H9 (cell line): ENCODE measurements around the gene SLC7A6. TPM values are rescaled to one million over a fixed set of nuclear protein-coding genes. Genes with fewer than 3 reads are reported as not detected.
A peak's percentile ranks its signal among the peaks of the same experiment; 100 is the strongest.

Experiments used
- DNase-seq: peaks from one replicate; pipeline ENCODE4 v3.0.0-alpha.2; 2017
- H2AFZ ChIP-seq: one replicate; pipeline ENCODE4 v1.6.1; 2013; ENCODE audit warnings: mild to moderate bottlenecking, low read length, control low read depth, moderate library complexity
- H2AK5ac ChIP-seq: 2 replicates; pipeline ENCODE4 v1.6.1; 2013; ENCODE audit warnings: low read length, control low read depth, mixed read lengths; ENCODE audit not compliant: insufficient read length
- H2BK120ac ChIP-seq: one replicate; pipeline ENCODE4 v1.6.1; 2013; ENCODE audit warnings: low read depth, mild to moderate bottlenecking, low read length, control low read depth, inconsistent platforms; ENCODE audit not compliant: poor library complexity, severe bottlenecking
- H2BK12ac ChIP-seq: 2 replicates; pipeline ENCODE4 v1.6.1; 2013; ENCODE audit warnings: low read length, control low read depth, mixed read lengths, low read depth; ENCODE audit not compliant: insufficient read length
- H2BK15ac ChIP-seq: 2 replicates; pipeline ENCODE4 v1.6.1; 2013; ENCODE audit warnings: low read depth, low read length, control low read depth
- H2BK20ac ChIP-seq: one replicate; pipeline ENCODE4 v1.6.1; 2013; ENCODE audit warnings: low read depth, mild to moderate bottlenecking, low read length, control low read depth, inconsistent platforms; ENCODE audit not compliant: poor library complexity, severe bottlenecking
- H2BK5ac ChIP-seq: 2 replicates; pipeline ENCODE4 v1.6.1; 2013; ENCODE audit warnings: low read length, control low read depth, mixed read lengths; ENCODE audit not compliant: insufficient read length
- H3K14ac ChIP-seq: 2 replicates; pipeline ENCODE4 v1.6.1; 2013; ENCODE audit warnings: low read length, control low read depth; ENCODE audit not compliant: insufficient read depth
- H3K18ac ChIP-seq: 2 replicates; pipeline ENCODE4 v1.6.1; 2013; ENCODE audit warnings: low read depth, mild to moderate bottlenecking, mixed read lengths, low read length, control low read depth; ENCODE audit not compliant: insufficient read length
- H3K23ac ChIP-seq: 2 replicates; pipeline ENCODE4 v1.6.1; 2013; ENCODE audit warnings: low read length, control low read depth, mixed read lengths, low read depth; ENCODE audit not compliant: insufficient read length
- H3K23me2 ChIP-seq: 2 replicates; pipeline ENCODE4 v1.6.1; 2013; ENCODE audit warnings: low read depth, mild to moderate bottlenecking, mixed read lengths, low read length, control low read depth; ENCODE audit not compliant: insufficient read length, poor library complexity, severe bottlenecking
- H3K27ac ChIP-seq: 2 replicates; pipeline ENCODE4 v1.5.1; 2013; ENCODE audit warnings: low read length, control low read depth, mixed read lengths, low read depth; ENCODE audit not compliant: insufficient read length
- H3K27me3 ChIP-seq: 2 replicates; pipeline ENCODE4 v1.6.1; 2013; ENCODE audit warnings: low read length, control low read depth, inconsistent platforms; ENCODE audit not compliant: insufficient read depth
- H3K4ac ChIP-seq: 2 replicates; pipeline ENCODE4 v1.6.1; 2013; ENCODE audit warnings: low read depth, mild to moderate bottlenecking, control low read depth, inconsistent platforms, low read length, moderate library complexity
- H3K4me1 ChIP-seq: 2 replicates; pipeline ENCODE4 v1.6.1; 2013; ENCODE audit warnings: low read length, control low read depth, inconsistent platforms; ENCODE audit not compliant: insufficient read depth
- H3K4me2 ChIP-seq: 2 replicates; pipeline ENCODE4 v1.6.1; 2013; ENCODE audit warnings: low read length, control low read depth, mixed read lengths; ENCODE audit not compliant: insufficient read length, insufficient read depth
- H3K56ac ChIP-seq: 2 replicates; pipeline ENCODE4 v1.6.1; 2013; ENCODE audit warnings: low read depth, mild to moderate bottlenecking, mixed read lengths, low read length, control low read depth; ENCODE audit not compliant: insufficient read length
- H3K79me1 ChIP-seq: 2 replicates; pipeline ENCODE4 v1.6.1; 2013; ENCODE audit warnings: low read depth, mild to moderate bottlenecking, moderate library complexity, low read length, control low read depth, inconsistent platforms; ENCODE audit not compliant: insufficient read depth, poor library complexity, severe bottlenecking
- H3K79me2 ChIP-seq: 2 replicates; pipeline ENCODE4 v1.6.1; 2013; ENCODE audit warnings: low read length, control low read depth, inconsistent platforms; ENCODE audit not compliant: insufficient read depth
- H3K9ac ChIP-seq: 2 replicates; pipeline ENCODE4 v1.6.1; 2013; ENCODE audit warnings: low read length, control low read depth, mixed read lengths; ENCODE audit not compliant: insufficient read length; ENCODE audit errors: extremely low read depth
- H3K9me3 ChIP-seq: one replicate; pipeline ENCODE4 v1.6.1; 2013; ENCODE audit warnings: low read depth, low read length, inconsistent platforms; ENCODE audit not compliant: control insufficient read depth
- H3T11ph ChIP-seq: one replicate; pipeline ENCODE4 v1.6.1; 2013; ENCODE audit warnings: mild to moderate bottlenecking, low read length, control low read depth, inconsistent platforms
- H4K20me1 ChIP-seq: one replicate; pipeline ENCODE4 v1.6.1; 2013; ENCODE audit not compliant: control insufficient read depth, insufficient read length, insufficient read depth
- H4K5ac ChIP-seq: 2 replicates; pipeline ENCODE4 v1.6.1; 2013; ENCODE audit warnings: low read depth, mild to moderate bottlenecking, mixed read lengths, low read length, control low read depth; ENCODE audit not compliant: insufficient read length
- H4K8ac ChIP-seq: replicated peaks from 2 replicates; pipeline ENCODE4 v1.6.1; 2013; ENCODE audit warnings: low read length, control low read depth, mixed read lengths, low read depth; ENCODE audit not compliant: insufficient read length
- H4K91ac ChIP-seq: 2 replicates; pipeline ENCODE4 v1.6.1; 2013; ENCODE audit warnings: low read depth, mild to moderate bottlenecking, moderate library complexity, mixed read lengths, low read length, control low read depth; ENCODE audit not compliant: insufficient read length
- H3K27ac Mint-ChIP-seq, 3 experiments: 2 replicates in 2 of 3; 3 replicates in 1 of 3; pipeline ENCODE4 v1.8.0; 2020 to 2021; ENCODE audit warnings: mixed read lengths in 3 of 3, mild to moderate bottlenecking in 1 of 3, moderate library complexity in 1 of 3
- H3K27me3 Mint-ChIP-seq: 2 replicates; pipeline ENCODE4 v1.8.0; 2021; ENCODE audit warnings: low read depth, mild to moderate bottlenecking, moderate library complexity, mixed read lengths
- H3K36me3 Mint-ChIP-seq, 3 experiments: 2 replicates in 2 of 3; 3 replicates in 1 of 3; pipeline ENCODE4 v1.8.0; 2020 to 2021; ENCODE audit warnings: low read depth in 3 of 3, mixed read lengths in 3 of 3; ENCODE audit not compliant: insufficient read depth in 1 of 3
- H3K4me1 Mint-ChIP-seq, 2 experiments: 2 replicates each; pipeline ENCODE4 v1.8.0; 2020; ENCODE audit warnings: mixed read lengths in 2 of 2
- H3K4me3 Mint-ChIP-seq, 2 experiments: 2 replicates in 1 of 2; 3 replicates in 1 of 2; pipeline ENCODE4 v1.8.0; 2020 to 2021; ENCODE audit warnings: mild to moderate bottlenecking in 2 of 2, mixed read lengths in 2 of 2, moderate library complexity in 1 of 2
- H3K9me3 Mint-ChIP-seq, 2 experiments: 2 replicates in 1 of 2; 3 replicates in 1 of 2; pipeline ENCODE4 v1.8.0; 2020; ENCODE audit warnings: mild to moderate bottlenecking in 2 of 2, mixed read lengths in 2 of 2, moderate library complexity in 1 of 2
- CTCF ChIP-seq: fragments of 200-600 bp; sonication (generic); conservative IDR thresholded peaks from 3 replicates; pipeline ENCODE4 v1.8.0; 2021; ENCODE audit warnings: antibody characterized with exemption, mild to moderate bottlenecking
- WGBS: extraction: QIAGEN DNeasy Blood & Tissue Kit; methylation state at CpG from one replicate; pipeline ENCODE4 v1.1.7; 2013; ENCODE audit warnings: missing lambda C conversion rate, low lambda C conversion rate, mixed read lengths; ENCODE audit not compliant: insufficient read length; ENCODE audit errors: extremely low coverage; 5-methylcytosine and 5-hydroxymethylcytosine counted together
- total RNA-seq: library from RNA; stranded (reverse); gene quantifications from 2 replicates; pipeline ENCODE4 v1.2.1, GENCODE V29; 2021

SLC7A6 gene
- total RNA-seq, 1 experiment from 2014 or later = 21.1 TPM

- no peak overlapping the region for H3K23ac ChIP-seq
- no peak overlapping the region for H3K14ac ChIP-seq
- no peak overlapping the region for H2BK120ac ChIP-seq
- no peaks in the 10 kb centered on the region for H3K27me3 ChIP-seq
- no peak overlapping the region for H2BK20ac ChIP-seq
- H3K4ac ChIP-seq = no peak overlapping the region
- H3K9ac ChIP-seq = no peak overlapping the region
- H3K9me3 ChIP-seq = no peaks in the 10 kb centered on the region
- H3K4me3 Mint-ChIP-seq = no peak overlapping the region
- H4K5ac ChIP-seq = no peak overlapping the region
- H2BK15ac ChIP-seq = no peak overlapping the region
- H3T11ph ChIP-seq = no peak overlapping the region
- no peaks in the 10 kb centered on the region; the same call in 1 of the 2 replicates for H3K79me2 ChIP-seq
- WGBS = no CpG with 5 or more reads among the region's 4 CpGs
- H4K91ac ChIP-seq = no peak overlapping the region
- H2AK5ac ChIP-seq = no peak overlapping the region
- no peaks in the 10 kb centered on the region; the same call in 1 of the 2 replicates for H3K4me1 ChIP-seq
- H3K79me1 ChIP-seq = no peaks in the 10 kb centered on the region
- H4K20me1 ChIP-seq = no peaks in the 10 kb centered on the region
- no peak overlapping the region for H3K4me2 ChIP-seq
- H4K8ac ChIP-seq = no peak overlapping the region
- H3K18ac ChIP-seq = no peak overlapping the region
- peaks cover 2% of the 10 kb centered on the region for H3K23me2 ChIP-seq
- peak; percentile 55 for DNase-seq
- H3K27ac ChIP-seq = no peak overlapping the region
- H2BK12ac ChIP-seq = no peak overlapping the region
- TF ChIP-seq CTCF = peak; percentile 89
- H3K27me3 Mint-ChIP-seq = no peaks in the 10 kb centered on the region
- no peaks in the 10 kb centered on the region for H3K9me3 Mint-ChIP-seq
- H3K56ac ChIP-seq = no peak overlapping the region
- H2AFZ ChIP-seq = no peak overlapping the region
- no peak overlapping the region for H2BK5ac ChIP-seq
- peaks cover 10 to 53% (median 46%) of the 10 kb centered on the region in 3 experiments; a peak in 6 of 7 replicates for H3K36me3 Mint-ChIP-seq
- peaks cover 14 to 16% of the 10 kb centered on the region in 2 experiments for H3K4me1 Mint-ChIP-seq
- peak overlapping the region in 1 of 3 experiments; percentile 55; a peak in 1 of 7 replicates for H3K27ac Mint-ChIP-seq
Observed at GRCh38 chr16:68229431-68230175, 34.7 kb upstream of the SLC7A6 start.
